Gastrocnemius medialis (tissue), 4 donors: Measurements from ENCODE around the gene RFK.

ENCODE experiments used
- CTCF ChIP-seq, 5 experiments: fragments of 450-650 bp in 3 of 5; fragments of 200-600 bp in 2 of 5; sonication (generic) in 2 of 5; IDR thresholded peaks in 4 of 5; conservative IDR thresholded peaks in 1 of 5; 1 replicate in 4 of 5; 2 replicates in 1 of 5; pipeline ENCODE4 v1.5.1; 2016 to 2019; ENCODE audit warnings: antibody characterized with exemption in 5 of 5, mild to moderate bottlenecking in 3 of 5, moderate library complexity in 3 of 5
- POLR2A ChIP-seq, 2 donors: fragments of 450-650 bp; IDR thresholded peaks; one replicate each; pipeline ENCODE4 v1.6.1; 2017; ENCODE audit warnings: antibody characterized with exemption in 2 of 2, mild to moderate bottlenecking in 2 of 2, moderate library complexity in 2 of 2

- TF ChIP-seq CTCF (IDR thresholded peaks at IDR 0.05 in 4 of 5, conservative IDR thresholded peaks at IDR 0.05 in 1 of 5) (no peak), POLR2A (IDR thresholded peaks at IDR 0.05) (no peak)
Measured at GRCh38 chr9:76372336-76372735, 21.9 kb downstream of the RFK start.
